Adrenal gland (tissue), 5 donors: Measurements from ENCODE around the gene OSCAR.

Source experiments
- POLR2A ChIP-seq, 2 donors: fragments of 450-650 bp; IDR thresholded peaks; one replicate each; pipeline ENCODE4 v1.6.1; 2017; ENCODE audit warnings: antibody characterized with exemption in 2 of 2, mild to moderate bottlenecking in 2 of 2, moderate library complexity in 1 of 2
- TF ChIP-seq, protein P1 (sequence below), 6 experiments: fragments of 450-650 bp in 4 of 6; fragments of 200-600 bp in 2 of 6; sonication (generic) in 1 of 6; IDR thresholded peaks; 1 replicate in 5 of 6; 2 replicates in 1 of 6; pipeline versions ENCODE4 v1.5.1 to v1.8.0; 2016 to 2021; ENCODE audit warnings: antibody characterized with exemption in 6 of 6, mild to moderate bottlenecking in 2 of 6, moderate library complexity in 1 of 6
- donor health status: DM: no; HTN: no; CAD: no.

GRCh38 chr19:54102421-54103169, 2.0 kb upstream of the OSCAR start, which contains the start of gene NDUFA3:
- TF ChIP-seq POLR2A (IDR thresholded peaks at IDR 0.05) = no peak
- TF ChIP-seq, protein P1, sequence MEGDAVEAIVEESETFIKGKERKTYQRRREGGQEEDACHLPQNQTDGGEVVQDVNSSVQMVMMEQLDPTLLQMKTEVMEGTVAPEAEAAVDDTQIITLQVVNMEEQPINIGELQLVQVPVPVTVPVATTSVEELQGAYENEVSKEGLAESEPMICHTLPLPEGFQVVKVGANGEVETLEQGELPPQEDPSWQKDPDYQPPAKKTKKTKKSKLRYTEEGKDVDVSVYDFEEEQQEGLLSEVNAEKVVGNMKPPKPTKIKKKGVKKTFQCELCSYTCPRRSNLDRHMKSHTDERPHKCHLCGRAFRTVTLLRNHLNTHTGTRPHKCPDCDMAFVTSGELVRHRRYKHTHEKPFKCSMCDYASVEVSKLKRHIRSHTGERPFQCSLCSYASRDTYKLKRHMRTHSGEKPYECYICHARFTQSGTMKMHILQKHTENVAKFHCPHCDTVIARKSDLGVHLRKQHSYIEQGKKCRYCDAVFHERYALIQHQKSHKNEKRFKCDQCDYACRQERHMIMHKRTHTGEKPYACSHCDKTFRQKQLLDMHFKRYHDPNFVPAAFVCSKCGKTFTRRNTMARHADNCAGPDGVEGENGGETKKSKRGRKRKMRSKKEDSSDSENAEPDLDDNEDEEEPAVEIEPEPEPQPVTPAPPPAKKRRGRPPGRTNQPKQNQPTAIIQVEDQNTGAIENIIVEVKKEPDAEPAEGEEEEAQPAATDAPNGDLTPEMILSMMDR (IDR thresholded peaks at IDR 0.05) = no peak
